ENCODE data around the gene CLASP1. TPM values are rescaled to one million over a fixed set of nuclear protein-coding genes. Genes with fewer than 3 reads are reported as not detected.

CLASP1 gene
- total and polyA plus RNA-seq, 2 donors (not counting 3 experiments of a cell fraction or from before 2014, with no cell fraction given): 10.0 to 57.9 TPM

DNA sequence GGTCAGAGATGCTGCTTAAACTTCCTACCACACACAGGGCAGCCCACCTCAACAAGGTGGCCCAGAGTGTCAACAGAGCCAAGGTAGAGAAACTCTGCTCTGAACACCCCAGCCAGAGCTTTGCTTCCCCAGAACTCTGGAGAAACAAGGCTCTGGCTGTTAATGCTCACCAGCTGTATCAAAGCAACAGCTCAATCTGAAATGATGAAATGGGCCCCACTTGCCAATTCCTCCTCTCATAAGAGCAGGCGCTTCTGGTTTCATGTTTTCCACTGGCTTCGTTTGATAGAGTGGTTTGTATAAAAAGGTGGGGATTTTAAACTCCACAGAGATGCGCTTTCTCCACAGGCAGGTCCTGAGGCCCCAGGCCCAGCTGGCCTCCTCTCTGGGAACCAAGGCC lies 303.4 kb downstream of the CLASP1 start:
- H3K27me3 ChIP-seq (ENCODE audit: control insufficient read depth in 2 of 2, insufficient read depth in 2 of 2, low read length in 2 of 2): no peaks in the 10 kb centered on the region
- H3K79me2 ChIP-seq (ENCODE audit: control insufficient read depth, insufficient read depth, low read length): no peaks in the 10 kb centered on the region
- POLR2A ChIA-PET: no interaction called here
- H3K4me3 ChIP-seq (replicated peaks in 1 of 3; ENCODE audit: insufficient read depth in 1 of 3, low read depth in 1 of 3, low read length in 3 of 3): no peak overlapping the region
- DNase-seq (ENCODE audit: low read depth, low spot score) (no peak), FAIRE-seq (no peak)
- no peaks in the 10 kb centered on the region for H4K20me1 ChIP-seq (replicated peaks; ENCODE audit: control insufficient read depth, extremely low read depth, insufficient read depth, low read length)
- H3K4me2 ChIP-seq (ENCODE audit: insufficient read depth, low read length): no peak overlapping the region
- no TSS peak for BruUV-seq (replicated peaks)
- peaks cover 5 to 13% of the 10 kb centered on the region in 2 experiments for H3K36me3 ChIP-seq (ENCODE audit: control insufficient read depth in 2 of 2, extremely low read depth in 1 of 2, insufficient read depth in 2 of 2, low read length in 2 of 2)
- CTCF ChIA-PET: interaction anchor here (1.4 to 6.4 kb wide), 2 partner anchors 10 to 251 kb away, joined by 5 to 39 read pairs; no protein-coding TSS in a partner anchor
- dilution Hi-C loops (cut with MboI; ENCODE audit: extremely low pct_ligation_motif_present, low sequenced_read_pairs): no loop called here
- no peak overlapping the region for H3K9ac ChIP-seq (replicated peaks; ENCODE audit: extremely low read depth, insufficient read depth, low read length)
- H2AFZ ChIP-seq (ENCODE audit: low read depth, low read length): no peak overlapping the region
- TF ChIP-seq EZH2 (IDR thresholded peaks at IDR 0.05; ENCODE audit: borderline replicate concordance, low read depth, low read length, severe bottlenecking) (no peak), FOS (IDR thresholded peaks at IDR 0.05; ENCODE audit: borderline replicate concordance, insufficient read depth, low read length) (no peak), POLR2A (IDR thresholded peaks at IDR 0.05; ENCODE audit: low read depth, low read length) (no peak), POLR2AphosphoS5 (IDR thresholded peaks at IDR 0.05; ENCODE audit: insufficient read depth, low read depth, low read length) (no peak), JUN (IDR thresholded peaks at IDR 0.05; ENCODE audit: borderline replicate concordance, insufficient read depth, insufficient read length, low read depth) (no peak), GATA2 (IDR thresholded peaks at IDR 0.05; ENCODE audit: insufficient read depth, insufficient read length, low read depth, low read length) (no peak), MYC (IDR thresholded peaks at IDR 0.05; ENCODE audit: low read depth, low read length) (no peak)
- TF ChIP-seq, protein P1, sequence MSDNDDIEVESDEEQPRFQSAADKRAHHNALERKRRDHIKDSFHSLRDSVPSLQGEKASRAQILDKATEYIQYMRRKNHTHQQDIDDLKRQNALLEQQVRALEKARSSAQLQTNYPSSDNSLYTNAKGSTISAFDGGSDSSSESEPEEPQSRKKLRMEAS (IDR thresholded peaks at IDR 0.05; ENCODE audit: insufficient read depth, insufficient read length): no peak
- TF ChIP-seq, protein P2, sequence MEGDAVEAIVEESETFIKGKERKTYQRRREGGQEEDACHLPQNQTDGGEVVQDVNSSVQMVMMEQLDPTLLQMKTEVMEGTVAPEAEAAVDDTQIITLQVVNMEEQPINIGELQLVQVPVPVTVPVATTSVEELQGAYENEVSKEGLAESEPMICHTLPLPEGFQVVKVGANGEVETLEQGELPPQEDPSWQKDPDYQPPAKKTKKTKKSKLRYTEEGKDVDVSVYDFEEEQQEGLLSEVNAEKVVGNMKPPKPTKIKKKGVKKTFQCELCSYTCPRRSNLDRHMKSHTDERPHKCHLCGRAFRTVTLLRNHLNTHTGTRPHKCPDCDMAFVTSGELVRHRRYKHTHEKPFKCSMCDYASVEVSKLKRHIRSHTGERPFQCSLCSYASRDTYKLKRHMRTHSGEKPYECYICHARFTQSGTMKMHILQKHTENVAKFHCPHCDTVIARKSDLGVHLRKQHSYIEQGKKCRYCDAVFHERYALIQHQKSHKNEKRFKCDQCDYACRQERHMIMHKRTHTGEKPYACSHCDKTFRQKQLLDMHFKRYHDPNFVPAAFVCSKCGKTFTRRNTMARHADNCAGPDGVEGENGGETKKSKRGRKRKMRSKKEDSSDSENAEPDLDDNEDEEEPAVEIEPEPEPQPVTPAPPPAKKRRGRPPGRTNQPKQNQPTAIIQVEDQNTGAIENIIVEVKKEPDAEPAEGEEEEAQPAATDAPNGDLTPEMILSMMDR (IDR thresholded peaks at IDR 0.05; ENCODE audit: extremely low read depth in 1 of 2, insufficient read depth in 1 of 2, low read depth in 1 of 2, low read length in 2 of 2): no peak
- H3K4me1 ChIP-seq (ENCODE audit: control insufficient read depth, extremely low read depth, insufficient read depth, low read length): peaks cover 6% of the 10 kb centered on the region
- H3K27ac ChIP-seq (ENCODE audit: insufficient read depth, low read depth, low read length): no peak overlapping the region
- no peaks in the 10 kb centered on the region for H3K9me1 ChIP-seq (replicated peaks; ENCODE audit: control insufficient read depth, extremely low read depth, insufficient read depth, low read length)
- intact Hi-C loops (cut with micrococcal nuclease): no loop called here
- no peaks in the 10 kb centered on the region for H3K9me3 ChIP-seq (replicated peaks; ENCODE audit: control insufficient read depth, insufficient read depth, low read length)

All from endothelial cell of umbilical vein (primary cell).